GM10248 (cell line): ENCODE results near the gene PNMA3.
"Not testable (repeated sequence)": the region's sequence is repeated elsewhere in the genome, so short reads cannot be mapped to it uniquely, and the experiment has no call there.

Source experiments
- CTCF ChIA-PET: fragments of 300-600 bp; sonication (Branson Sonifier 250); formaldehyde crosslinking; extraction: SDS; loops from one replicate; lab custom pipeline; 2021; ENCODE audit warnings: antibody characterized with exemption; lab: Yijun Ruan, JAX
- POLR2A ChIA-PET: fragments of 350-650 bp; sonication (Branson Sonifier 250); formaldehyde crosslinking; extraction: SDS; loops from one replicate; lab custom pipeline; 2020; ENCODE audit warnings: antibody characterized with exemption; lab: Yijun Ruan, JAX
- DNase-seq: peaks from one replicate; pipeline ENCODE4 v3.0.0; 2012; ENCODE audit errors: extremely low spot score
- CTCF ChIP-seq: IDR thresholded peaks from 2 replicates; pipeline ENCODE4 v1.5.1; 2012; ENCODE audit warnings: mild to moderate bottlenecking, low read depth; ENCODE audit errors: extremely low read depth, missing control alignments, control extremely low read depth

Gene PNMA3

GRCh38 chrX:153061732-153062131, 5.5 kb downstream of the PNMA3 start:
- CTCF ChIA-PET, result interaction anchor here (1.0 to 1.4 kb wide), 2 partner anchors 9 to 29 kb away, joined by 3 read pairs; no protein-coding TSS in a partner anchor
- no peak for TF ChIP-seq CTCF
- POLR2A ChIA-PET, result no interaction called here
- no peak for DNase-seq

DNA sequence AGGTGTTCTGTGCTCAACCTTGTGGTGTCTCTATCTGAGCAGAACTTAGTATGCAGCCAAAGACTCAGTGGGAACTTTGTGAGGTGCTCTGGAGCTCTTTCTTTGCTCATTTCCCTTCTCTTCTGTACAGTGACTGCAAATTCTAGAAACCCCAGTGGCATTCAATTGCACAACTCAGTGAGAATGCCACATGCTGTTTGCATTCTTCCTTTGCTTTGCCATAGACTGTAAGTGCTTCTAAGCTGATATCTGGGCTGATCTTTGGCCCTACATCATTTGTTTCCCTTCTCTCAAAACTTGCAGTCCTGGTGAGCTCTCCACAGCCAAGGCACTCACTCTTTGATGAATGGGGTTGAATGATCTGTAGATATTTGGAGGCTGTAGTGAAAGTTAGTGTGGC, 7.0 kb downstream of the PNMA3 start:
- DNase-seq, result no peak
- ChIA-PET POLR2A (no interaction called here), CTCF (interaction anchor here (1.4 kb wide), 1 partner anchor 31 kb away, joined by 3 read pairs; no protein-coding TSS in a partner anchor)
- TF ChIP-seq CTCF, result no peak

DNA sequence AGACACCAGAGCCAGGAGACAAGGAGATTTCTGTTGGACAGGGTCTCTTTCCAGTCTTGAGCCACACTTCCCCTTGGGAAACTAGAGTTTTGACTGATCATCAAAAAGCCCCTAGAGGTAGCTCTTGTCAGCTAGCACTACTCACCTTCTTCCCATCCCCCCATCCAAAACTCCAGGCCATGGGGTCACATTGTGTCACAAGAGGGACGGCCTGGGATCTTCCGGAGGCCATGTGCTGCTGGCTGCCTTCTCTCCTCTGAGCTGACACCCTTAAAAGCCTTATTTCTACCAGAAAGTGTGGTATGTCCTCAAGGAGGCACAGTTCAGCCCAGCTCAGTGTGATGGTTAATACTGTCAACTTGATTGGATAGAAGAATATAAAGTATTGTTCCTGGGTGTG, 7.8 kb downstream of the PNMA3 start:
- CTCF ChIA-PET, result no interaction called here
- POLR2A ChIA-PET, result no interaction called here
- no peak for TF ChIP-seq CTCF
- no peak for DNase-seq

- TF ChIP-seq CTCF, result no peak
- POLR2A ChIA-PET, result no interaction called here
- no peak for DNase-seq
- CTCF ChIA-PET, result no interaction called here
Measured at GRCh38 chrX:153065389-153065788, 9.1 kb downstream of the PNMA3 start.

- CTCF ChIA-PET, POLR2A ChIA-PET, DNase-seq: not testable (repeated sequence)
Measured at GRCh38 chrX:153066402-153066801, 10.1 kb downstream of the PNMA3 start.

GRCh38 chrX:153071909-153072583, 15.8 kb downstream of the PNMA3 start, which contains the start of gene PNMA6A:
Gene PNMA6A, plus strand, starts transcription at chrX:153072454. Its CDS starts 609 bp downstream, at chrX:153073063.
- CTCF ChIA-PET, POLR2A ChIA-PET, DNase-seq: not testable (repeated sequence)

DNA sequence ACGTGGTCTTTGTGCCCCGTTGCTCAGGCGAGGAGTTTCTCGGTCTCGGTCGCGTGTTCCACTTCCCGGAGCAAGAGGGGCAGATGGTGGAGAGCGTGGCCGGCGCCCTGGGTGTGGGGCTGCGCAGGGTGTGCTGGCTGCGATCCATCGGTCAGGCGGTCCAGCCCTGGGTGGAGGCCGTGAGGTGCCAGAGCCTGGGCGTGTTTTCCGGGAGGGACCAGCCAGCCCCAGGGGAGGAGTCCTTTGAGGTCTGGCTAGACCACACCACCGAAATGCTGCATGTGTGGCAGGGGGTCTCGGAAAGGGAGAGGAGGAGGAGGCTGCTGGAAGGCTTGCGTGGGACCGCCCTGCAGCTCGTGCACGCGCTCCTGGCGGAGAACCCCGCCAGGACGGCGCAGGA, 17.1 kb downstream of the PNMA3 start:
- DNase-seq, CTCF ChIA-PET: not testable (repeated sequence)

GRCh38 chrX:153074262-153074899, 18.1 kb downstream of the PNMA3 start:
- ChIA-PET CTCF (no interaction called here), POLR2A (no interaction called here)
- no peak for TF ChIP-seq CTCF
- no peak for DNase-seq

More for the DNA sequence above, 17.1 kb downstream of the PNMA3 start:
- POLR2A ChIA-PET, result not testable (repeated sequence)
